ENCODE results near the gene PDGFC. TPM values are rescaled to one million over a fixed set of nuclear protein-coding genes. Genes with fewer than 3 reads are reported as not detected.

The PDGFC gene
- total and polyA plus RNA-seq, 2 of the 13 experiments (the other 11 are each of a cell fraction or from before 2014, with no cell fraction given) = 4.6 to 9.1 TPM

DNA sequence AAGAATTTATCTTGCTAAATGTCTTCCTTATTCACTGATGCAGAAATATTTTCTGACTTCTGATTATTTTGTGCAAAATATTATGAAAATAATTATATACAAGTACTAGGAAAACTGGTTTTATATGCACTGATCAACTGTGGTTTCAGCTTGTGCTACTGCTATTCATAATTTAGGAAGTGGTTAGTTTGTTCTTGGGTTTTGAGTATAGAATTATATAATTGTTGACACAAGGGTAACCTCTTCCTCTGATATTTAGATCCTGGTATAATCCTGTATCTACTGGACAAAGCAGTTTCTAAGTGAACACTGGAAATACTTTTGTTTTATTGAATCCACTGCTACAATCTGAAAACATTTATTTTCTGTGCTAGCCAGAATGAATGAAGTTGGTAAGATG, 182.8 kb downstream of the PDGFC start:
- ChIA-PET POLR2A (no interaction called here), CTCF (ENCODE audit: low intra/inter-chr PET ratio, low total read pairs) (no interaction called here)
- no peak for ATAC-seq
- no peak overlapping the region for H2AFZ ChIP-seq (ENCODE audit: low read length)
- H3K36me3 ChIP-seq (replicated peaks in 1 of 2; ENCODE audit: control insufficient read depth in 1 of 2, insufficient read depth in 2 of 2, low read length in 2 of 2) = no peaks in the 10 kb centered on the region
- DNase-seq (ENCODE audit: low spot score) = no peak
- H3K27ac ChIP-seq (ENCODE audit: extremely low read length, insufficient read depth, low read length) = no peak overlapping the region
- H3K27me3 ChIP-seq (ENCODE audit: control insufficient read depth in 1 of 2, insufficient read depth in 2 of 2, low read length in 2 of 2) = no peaks in the 10 kb centered on the region
- no peak overlapping the region for H3K4me3 ChIP-seq (replicated peaks in 1 of 3; ENCODE audit: insufficient read depth in 1 of 3, low read depth in 2 of 3, low read length in 3 of 3)
- H3K4me2 ChIP-seq (ENCODE audit: low read depth, low read length) = no peak overlapping the region
- no peaks in the 10 kb centered on the region for H4K20me1 ChIP-seq (ENCODE audit: insufficient read depth, low read length)
- H3K9me3 ChIP-seq (ENCODE audit: low read length) = no peaks in the 10 kb centered on the region
- peaks cover 23% of the 10 kb centered on the region for H3K4me1 ChIP-seq (ENCODE audit: insufficient read depth, low read length)
- in situ Hi-C loops (cut with HindIII; ENCODE audit: extremely low pct_ligation_motif_present, low pct_unique_long_range_greater_than_20kb) = no loop called here
- no peak overlapping the region for H3K9ac ChIP-seq (ENCODE audit: insufficient read depth, low read depth, low read length)
- H3K79me2 ChIP-seq (ENCODE audit: insufficient read depth, low read length) = no peaks in the 10 kb centered on the region
- intact Hi-C loops (cut with micrococcal nuclease; ENCODE audit: unreplicated experiment) = no loop called here
- BruUV-seq (replicated peaks) = no TSS peak
- FAIRE-seq = no peak
- no peak for TF ChIP-seq KLF11 (CRISPR knock-in tag; IDR thresholded peaks at IDR 0.05)
- no peak for TF ChIP-seq ZNF282 (IDR thresholded peaks at IDR 0.05; ENCODE audit: partially characterized antibody)
- no peak for TF ChIP-seq ZNF724P (CRISPR knock-in tag; IDR thresholded peaks at IDR 0.05; ENCODE audit: borderline replicate concordance)
- no peak for TF ChIP-seq PBX3 (CRISPR knock-in tag; IDR thresholded peaks at IDR 0.05; ENCODE audit: borderline replicate concordance)
- TF ChIP-seq, protein P1, sequence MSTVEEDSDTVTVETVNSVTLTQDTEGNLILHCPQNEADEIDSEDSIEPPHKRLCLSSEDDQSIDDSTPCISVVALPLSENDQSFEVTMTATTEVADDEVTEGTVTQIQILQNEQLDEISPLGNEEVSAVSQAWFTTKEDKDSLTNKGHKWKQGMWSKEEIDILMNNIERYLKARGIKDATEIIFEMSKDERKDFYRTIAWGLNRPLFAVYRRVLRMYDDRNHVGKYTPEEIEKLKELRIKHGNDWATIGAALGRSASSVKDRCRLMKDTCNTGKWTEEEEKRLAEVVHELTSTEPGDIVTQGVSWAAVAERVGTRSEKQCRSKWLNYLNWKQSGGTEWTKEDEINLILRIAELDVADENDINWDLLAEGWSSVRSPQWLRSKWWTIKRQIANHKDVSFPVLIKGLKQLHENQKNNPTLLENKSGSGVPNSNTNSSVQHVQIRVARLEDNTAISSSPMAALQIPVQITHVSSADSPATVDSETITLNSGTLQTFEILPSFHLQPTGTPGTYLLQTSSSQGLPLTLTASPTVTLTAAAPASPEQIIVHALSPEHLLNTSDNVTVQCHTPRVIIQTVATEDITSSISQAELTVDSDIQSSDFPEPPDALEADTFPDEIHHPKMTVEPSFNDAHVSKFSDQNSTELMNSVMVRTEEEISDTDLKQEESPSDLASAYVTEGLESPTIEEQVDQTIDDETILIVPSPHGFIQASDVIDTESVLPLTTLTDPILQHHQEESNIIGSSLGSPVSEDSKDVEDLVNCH (CRISPR knock-in tag; IDR thresholded peaks at IDR 0.05) = no peak
- no peak for TF ChIP-seq SMARCE1 (IDR thresholded peaks at IDR 0.05; ENCODE audit: borderline replicate concordance)
- TF ChIP-seq ZNF44 (CRISPR knock-in tag; IDR thresholded peaks at IDR 0.05) = no peak
- TF ChIP-seq, protein P2, sequence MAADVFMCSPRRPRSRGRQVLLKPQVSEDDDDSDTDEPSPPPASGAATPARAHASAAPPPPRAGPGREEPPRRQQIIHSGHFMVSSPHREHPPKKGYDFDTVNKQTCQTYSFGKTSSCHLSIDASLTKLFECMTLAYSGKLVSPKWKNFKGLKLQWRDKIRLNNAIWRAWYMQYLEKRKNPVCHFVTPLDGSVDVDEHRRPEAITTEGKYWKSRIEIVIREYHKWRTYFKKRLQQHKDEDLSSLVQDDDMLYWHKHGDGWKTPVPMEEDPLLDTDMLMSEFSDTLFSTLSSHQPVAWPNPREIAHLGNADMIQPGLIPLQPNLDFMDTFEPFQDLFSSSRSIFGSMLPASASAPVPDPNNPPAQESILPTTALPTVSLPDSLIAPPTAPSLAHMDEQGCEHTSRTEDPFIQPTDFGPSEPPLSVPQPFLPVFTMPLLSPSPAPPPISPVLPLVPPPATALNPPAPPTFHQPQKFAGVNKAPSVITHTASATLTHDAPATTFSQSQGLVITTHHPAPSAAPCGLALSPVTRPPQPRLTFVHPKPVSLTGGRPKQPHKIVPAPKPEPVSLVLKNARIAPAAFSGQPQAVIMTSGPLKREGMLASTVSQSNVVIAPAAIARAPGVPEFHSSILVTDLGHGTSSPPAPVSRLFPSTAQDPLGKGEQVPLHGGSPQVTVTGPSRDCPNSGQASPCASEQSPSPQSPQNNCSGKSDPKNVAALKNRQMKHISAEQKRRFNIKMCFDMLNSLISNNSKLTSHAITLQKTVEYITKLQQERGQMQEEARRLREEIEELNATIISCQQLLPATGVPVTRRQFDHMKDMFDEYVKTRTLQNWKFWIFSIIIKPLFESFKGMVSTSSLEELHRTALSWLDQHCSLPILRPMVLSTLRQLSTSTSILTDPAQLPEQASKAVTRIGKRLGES (CRISPR knock-in tag; IDR thresholded peaks at IDR 0.05; ENCODE audit: borderline replicate concordance) = no peak
- TF ChIP-seq ASH2L (IDR thresholded peaks at IDR 0.05; ENCODE audit: insufficient read length, low read depth, low read length) = no peak
- no peak for TF ChIP-seq ARNT (IDR thresholded peaks at IDR 0.05)
- TF ChIP-seq SALL2 (CRISPR knock-in tag; IDR thresholded peaks at IDR 0.05) = no peak
- TF ChIP-seq ATF7 (IDR thresholded peaks at IDR 0.05) = no peak
- no peak for TF ChIP-seq ATF7 (CRISPR knock-in tag; IDR thresholded peaks at IDR 0.05)
- no peak for TF ChIP-seq NFIC (IDR thresholded peaks at IDR 0.05; ENCODE audit: low read length)
- TF ChIP-seq ZEB1 (IDR thresholded peaks at IDR 0.05; ENCODE audit: insufficient replicate concordance, low read depth) = no peak
- TF ChIP-seq STAG1 (CRISPR knock-in tag; IDR thresholded peaks at IDR 0.05) = no peak
- no peak for TF ChIP-seq GPN1 (CRISPR knock-in tag; IDR thresholded peaks at IDR 0.05; ENCODE audit: borderline replicate concordance)
- no peak for TF ChIP-seq ZC3H13 (CRISPR knock-in tag; IDR thresholded peaks at IDR 0.05)
- no peak for TF ChIP-seq RBM39 (IDR thresholded peaks at IDR 0.05; ENCODE audit: low read depth, low read length, poor library complexity, severe bottlenecking)
- TF ChIP-seq TSC22D2 (CRISPR knock-in tag; IDR thresholded peaks at IDR 0.05; ENCODE audit: borderline replicate concordance) = no peak

Measured in HepG2 (cell line).